ENCODE data around the gene SNCG.
A peak's percentile ranks its signal among the peaks of the same experiment; 100 is the strongest.

The SNCG gene

DNA sequence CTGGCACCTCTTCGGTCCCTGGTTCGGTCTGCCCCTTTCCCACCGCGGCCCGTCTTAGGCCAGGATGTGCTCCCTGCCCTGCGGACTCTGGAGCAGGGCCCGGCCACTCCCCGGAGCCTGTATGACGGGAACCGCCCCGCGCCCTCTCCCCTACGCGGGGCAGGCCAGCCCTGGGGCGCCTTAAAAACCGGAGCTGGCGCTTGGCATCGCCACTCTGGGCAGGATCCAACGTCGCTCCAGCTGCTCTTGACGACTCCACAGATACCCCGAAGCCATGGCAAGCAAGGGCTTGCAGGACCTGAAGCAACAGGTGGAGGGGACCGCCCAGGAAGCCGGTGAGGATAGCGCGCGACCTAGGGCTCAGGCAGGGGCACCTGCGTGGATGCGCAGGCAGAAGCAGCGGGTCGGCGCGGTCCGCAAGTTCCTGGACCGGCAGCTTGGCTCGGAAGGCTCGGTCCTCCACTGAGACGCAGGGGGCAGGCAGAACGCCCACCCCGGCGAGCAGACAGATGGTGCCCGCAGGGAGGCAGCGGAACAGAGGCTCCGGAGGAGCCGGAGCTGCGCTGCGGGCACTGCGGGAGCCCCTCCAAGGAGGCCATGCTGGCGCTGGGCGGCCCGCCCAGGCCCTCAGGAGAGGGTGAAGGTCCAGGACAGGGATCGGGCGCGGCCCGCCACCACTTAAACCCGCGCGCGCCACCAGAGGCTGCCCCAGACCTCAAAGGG, 10.0 kb downstream of the SNCG start, which contains the start of gene ADIRF:
Gene ADIRF, plus strand, starts transcription at position 212 of the 723 bp plus-strand sequence. Its CDS starts 63 bp downstream, at position 275.
- Histone ChIP-seq H3K36me3 (ENCODE audit: control insufficient read depth, insufficient read depth, low read length) (no peaks in the 10 kb centered on the region), H3K4me1 (ENCODE audit: control insufficient read depth, insufficient read depth, low read length, poor library complexity, severe bottlenecking) (peaks cover 39% of the 10 kb centered on the region), H3K27me3 (replicated peaks; ENCODE audit: control insufficient read depth, insufficient read depth, low read length, poor library complexity, severe bottlenecking) (no peaks in the 10 kb centered on the region), H3K9me3 (ENCODE audit: control insufficient read depth, low read length) (no peaks in the 10 kb centered on the region), H3K4me3 (ENCODE audit: insufficient read depth, low read depth, low read length, poor library complexity, severe bottlenecking) (peak within 1 kb of the TSS; percentile 4), H3K27ac (ENCODE audit: insufficient read depth, low read length, poor library complexity, severe bottlenecking) (no peak within 1 kb of the TSS)
- no peak for DNase-seq

DNA sequence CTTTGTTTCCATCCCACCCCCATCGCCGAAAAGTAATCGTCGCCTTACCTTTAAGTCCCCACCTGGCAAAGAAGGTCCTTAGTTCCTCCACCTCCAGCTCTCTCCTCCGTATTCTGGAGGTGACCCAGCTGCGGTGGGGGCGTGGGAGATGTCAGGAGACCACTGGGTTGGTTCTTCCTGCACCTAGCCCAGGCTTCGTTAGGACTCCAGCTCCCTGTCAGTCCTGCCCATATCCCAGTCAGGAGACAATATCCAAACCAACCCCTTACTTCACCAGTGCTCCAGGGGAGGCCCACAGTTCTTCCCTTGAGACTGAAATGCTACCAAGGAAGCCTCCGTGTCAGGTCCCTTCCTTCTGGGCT, 10.6 kb downstream of the SNCG start:
- no peak overlapping the region for H3K27ac ChIP-seq (ENCODE audit: insufficient read depth, low read length, poor library complexity, severe bottlenecking)
- H3K4me1 ChIP-seq (ENCODE audit: control insufficient read depth, insufficient read depth, low read length, poor library complexity, severe bottlenecking) = peaks cover 39% of the 10 kb centered on the region
- H3K9me3 ChIP-seq (ENCODE audit: control insufficient read depth, low read length) = no peaks in the 10 kb centered on the region
- H3K36me3 ChIP-seq (ENCODE audit: control insufficient read depth, insufficient read depth, low read length) = no peaks in the 10 kb centered on the region
- H3K27me3 ChIP-seq (replicated peaks; ENCODE audit: control insufficient read depth, insufficient read depth, low read length, poor library complexity, severe bottlenecking) = no peaks in the 10 kb centered on the region
- DNase-seq = no peak
- peak overlapping the region; percentile 4 for H3K4me3 ChIP-seq (ENCODE audit: insufficient read depth, low read depth, low read length, poor library complexity, severe bottlenecking)

DNA sequence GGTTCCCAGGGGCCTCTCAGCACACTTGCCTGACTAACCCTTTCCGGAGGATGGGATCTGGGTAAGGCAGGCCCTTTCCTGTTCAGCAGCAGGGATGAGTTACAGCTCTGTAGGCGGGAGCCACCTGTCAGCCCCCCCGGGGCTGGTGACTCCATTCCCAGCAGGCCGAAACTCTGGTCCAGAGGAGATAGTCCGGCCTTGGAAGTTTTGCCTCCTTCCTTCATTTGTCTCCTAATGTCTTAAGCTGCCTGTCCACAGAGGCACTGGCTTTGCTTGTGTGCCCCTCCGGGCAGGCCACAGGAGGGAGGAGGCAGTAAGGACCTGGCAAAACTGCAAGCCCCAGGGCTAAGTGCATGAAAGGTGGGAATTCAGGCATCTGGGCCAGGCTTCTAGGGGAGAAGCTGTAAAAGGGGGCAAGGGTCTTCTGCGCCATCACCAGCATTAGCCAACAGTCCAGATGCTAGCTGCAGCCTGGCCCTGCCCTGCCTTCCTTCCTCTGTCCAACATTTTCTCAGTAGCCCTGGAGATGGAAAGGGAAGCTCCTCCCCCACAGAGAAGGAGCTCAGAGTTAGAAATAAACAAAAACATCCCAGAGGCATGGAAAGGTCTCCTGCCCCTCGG, 11.1 kb downstream of the SNCG start:
- Histone ChIP-seq H3K27ac (ENCODE audit: insufficient read depth, low read length, poor library complexity, severe bottlenecking) (no peak overlapping the region), H3K36me3 (ENCODE audit: control insufficient read depth, insufficient read depth, low read length) (no peaks in the 10 kb centered on the region), H3K4me3 (ENCODE audit: insufficient read depth, low read depth, low read length, poor library complexity, severe bottlenecking) (no peak overlapping the region), H3K27me3 (replicated peaks; ENCODE audit: control insufficient read depth, insufficient read depth, low read length, poor library complexity, severe bottlenecking) (no peaks in the 10 kb centered on the region), H3K9me3 (ENCODE audit: control insufficient read depth, low read length) (no peaks in the 10 kb centered on the region), H3K4me1 (ENCODE audit: control insufficient read depth, insufficient read depth, low read length, poor library complexity, severe bottlenecking) (peaks cover 39% of the 10 kb centered on the region)
- DNase-seq = no peak

DNA sequence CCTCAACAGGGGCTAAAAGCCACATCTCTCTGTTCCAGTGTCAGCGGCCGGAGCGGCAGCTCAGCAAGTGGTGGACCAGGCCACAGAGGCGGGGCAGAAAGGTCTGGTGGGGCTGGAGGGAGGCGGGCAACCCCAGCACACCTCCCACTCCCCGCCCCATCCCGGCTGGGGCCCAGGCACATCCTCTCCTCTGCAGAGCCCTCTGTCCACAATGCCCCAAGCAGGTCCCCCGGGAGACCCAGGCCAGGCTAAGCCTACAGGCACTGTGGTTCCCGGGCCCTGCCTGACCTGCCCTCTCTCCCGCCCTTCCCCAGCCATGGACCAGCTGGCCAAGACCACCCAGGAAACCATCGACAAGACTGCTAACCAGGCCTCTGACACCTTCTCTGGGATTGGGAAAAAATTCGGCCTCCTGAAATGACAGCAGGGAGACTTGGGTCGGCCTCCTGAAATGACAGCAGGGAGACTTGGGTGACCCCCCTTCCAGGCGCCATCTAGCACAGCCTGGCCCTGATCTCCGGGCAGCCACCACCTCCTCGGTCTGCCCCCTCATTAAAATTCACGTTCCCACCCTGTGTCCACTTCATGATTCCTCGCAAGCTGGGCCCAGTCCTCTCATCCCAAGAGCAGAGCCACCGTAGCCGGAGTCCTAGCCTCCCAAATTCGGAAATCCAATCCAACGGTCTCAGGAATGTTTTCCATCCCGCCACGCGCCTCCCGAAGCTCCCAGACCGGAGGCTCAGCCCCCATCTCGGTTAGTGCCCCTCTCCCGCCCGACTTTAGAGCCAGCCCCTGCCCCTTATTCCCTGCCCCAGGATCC, 12.0 kb downstream of the SNCG start:
- peaks cover 39% of the 10 kb centered on the region for H3K4me1 ChIP-seq (ENCODE audit: control insufficient read depth, insufficient read depth, low read length, poor library complexity, severe bottlenecking)
- H3K9me3 ChIP-seq (ENCODE audit: control insufficient read depth, low read length) = no peaks in the 10 kb centered on the region
- peak overlapping the region; percentile 57 for H3K4me3 ChIP-seq (ENCODE audit: insufficient read depth, low read depth, low read length, poor library complexity, severe bottlenecking)
- no peaks in the 10 kb centered on the region for H3K36me3 ChIP-seq (ENCODE audit: control insufficient read depth, insufficient read depth, low read length)
- DNase-seq = no peak
- no peaks in the 10 kb centered on the region for H3K27me3 ChIP-seq (replicated peaks; ENCODE audit: control insufficient read depth, insufficient read depth, low read length, poor library complexity, severe bottlenecking)
- peak overlapping the region; percentile 90 for H3K27ac ChIP-seq (ENCODE audit: insufficient read depth, low read length, poor library complexity, severe bottlenecking)

DNA sequence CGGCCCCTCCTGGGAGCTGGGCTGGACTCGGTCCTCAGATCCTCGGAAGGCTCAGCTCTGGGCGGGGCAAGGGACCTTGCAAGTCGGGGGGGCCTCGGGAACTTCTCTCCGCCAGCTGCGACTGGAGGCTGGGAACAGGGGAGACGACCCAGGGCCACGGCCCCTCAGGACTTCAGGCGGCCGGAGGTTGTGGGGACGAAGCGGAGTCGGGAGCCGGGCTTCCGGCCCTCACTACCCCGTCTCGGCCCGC, 12.5 kb downstream of the SNCG start:
- H3K4me1 ChIP-seq (ENCODE audit: control insufficient read depth, insufficient read depth, low read length, poor library complexity, severe bottlenecking) = peaks cover 39% of the 10 kb centered on the region

DNA sequence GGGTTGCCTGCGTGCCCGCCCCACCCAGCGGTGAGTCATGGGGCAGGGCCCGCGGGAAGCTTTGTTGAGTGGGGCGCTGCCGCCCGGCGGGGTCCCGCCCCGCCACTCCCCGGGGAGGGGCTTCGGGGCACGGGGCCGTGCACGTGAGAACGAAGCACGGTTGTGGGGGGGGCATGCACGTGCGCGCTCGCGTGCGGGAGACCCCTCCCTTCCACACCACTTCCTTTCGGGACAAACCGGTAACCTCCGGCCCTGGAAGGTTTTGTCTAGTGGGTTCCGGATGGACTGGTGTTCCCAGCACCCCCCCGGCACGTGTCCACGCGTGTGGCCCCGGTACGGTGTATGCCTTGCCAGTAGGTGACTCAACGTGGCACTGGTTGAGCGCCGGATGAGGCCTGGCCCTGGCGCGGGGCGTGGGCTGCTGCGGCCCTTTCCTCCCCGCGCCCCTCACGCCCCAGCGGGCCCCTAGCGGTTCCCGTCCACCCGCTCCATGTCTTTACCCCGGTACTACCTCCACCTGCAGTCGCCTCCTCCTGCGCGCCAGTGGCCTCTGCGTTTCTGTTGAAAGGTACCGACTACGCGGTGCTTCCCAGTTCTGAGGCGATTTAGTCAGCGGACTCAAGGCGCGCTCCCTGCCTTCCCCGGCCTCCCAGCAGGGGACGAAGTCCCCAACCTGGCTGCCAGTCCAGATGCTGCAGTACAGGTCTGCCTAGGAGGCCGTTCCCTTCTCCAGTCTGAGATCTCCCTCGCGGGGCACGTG, 13.0 kb downstream of the SNCG start:
- peaks cover 37% of the 10 kb centered on the region for H3K4me1 ChIP-seq (ENCODE audit: control insufficient read depth, insufficient read depth, low read length, poor library complexity, severe bottlenecking)
- no peaks in the 10 kb centered on the region for H3K36me3 ChIP-seq (ENCODE audit: control insufficient read depth, insufficient read depth, low read length)
- H3K27me3 ChIP-seq (replicated peaks; ENCODE audit: control insufficient read depth, insufficient read depth, low read length, poor library complexity, severe bottlenecking) = no peaks in the 10 kb centered on the region
- DNase-seq = peak; percentile 88 to 92 (median 90)
- H3K4me3 ChIP-seq (ENCODE audit: insufficient read depth, low read depth, low read length, poor library complexity, severe bottlenecking) = peak overlapping the region; percentile 57
- H3K27ac ChIP-seq (ENCODE audit: insufficient read depth, low read length, poor library complexity, severe bottlenecking) = peak overlapping the region; percentile 90
- H3K9me3 ChIP-seq (ENCODE audit: control insufficient read depth, low read length) = no peaks in the 10 kb centered on the region

More for the DNA sequence above, 12.5 kb downstream of the SNCG start:
- no peaks in the 10 kb centered on the region for H3K27me3 ChIP-seq (replicated peaks; ENCODE audit: control insufficient read depth, insufficient read depth, low read length, poor library complexity, severe bottlenecking)
- peak overlapping the region; percentile 57 for H3K4me3 ChIP-seq (ENCODE audit: insufficient read depth, low read depth, low read length, poor library complexity, severe bottlenecking)
- no peak for DNase-seq
- no peaks in the 10 kb centered on the region for H3K36me3 ChIP-seq (ENCODE audit: control insufficient read depth, insufficient read depth, low read length)
- no peaks in the 10 kb centered on the region for H3K9me3 ChIP-seq (ENCODE audit: control insufficient read depth, low read length)
- H3K27ac ChIP-seq (ENCODE audit: insufficient read depth, low read length, poor library complexity, severe bottlenecking) = peak overlapping the region; percentile 90

DNA sequence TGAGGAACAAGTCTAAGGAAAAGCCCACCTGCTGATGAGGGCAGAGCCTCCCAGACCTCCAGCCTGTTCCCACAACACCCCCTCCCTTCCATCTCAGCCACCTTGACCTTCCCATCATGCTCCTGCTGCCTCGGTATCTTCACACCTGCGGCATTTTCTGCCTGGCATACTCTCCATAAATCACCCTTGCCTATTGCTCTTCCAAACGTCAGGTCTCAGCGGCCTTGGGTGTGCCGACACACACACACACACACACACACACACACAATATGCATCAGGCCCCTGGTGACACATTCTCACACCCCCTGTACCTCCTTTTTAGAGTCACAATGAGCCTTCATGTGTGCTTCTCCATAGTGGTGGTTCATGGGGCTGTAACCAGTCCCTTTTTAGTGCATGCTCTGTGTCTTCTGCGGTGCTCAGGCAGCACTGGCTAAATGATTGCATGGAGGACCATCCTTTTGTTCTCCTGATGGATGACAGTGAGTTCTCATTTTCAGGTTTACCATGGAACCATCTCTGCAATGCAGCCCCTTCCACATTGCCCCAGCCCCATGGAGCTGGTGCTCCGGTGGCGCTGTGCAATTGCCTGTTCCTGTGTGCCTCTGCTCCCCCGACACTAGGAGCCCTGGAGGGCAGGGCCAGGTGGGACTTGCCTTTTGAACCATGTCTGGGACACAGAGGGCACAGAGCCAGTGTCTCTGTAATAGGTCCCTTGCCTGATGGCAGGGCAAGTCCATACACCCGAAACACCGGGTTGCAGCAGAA, 14.4 kb downstream of the SNCG start:
- no peak for DNase-seq
- Histone ChIP-seq H3K36me3 (ENCODE audit: control insufficient read depth, insufficient read depth, low read length) (no peaks in the 10 kb centered on the region), H3K4me3 (ENCODE audit: insufficient read depth, low read depth, low read length, poor library complexity, severe bottlenecking) (no peak overlapping the region), H3K27ac (ENCODE audit: insufficient read depth, low read length, poor library complexity, severe bottlenecking) (no peak overlapping the region), H3K27me3 (replicated peaks; ENCODE audit: control insufficient read depth, insufficient read depth, low read length, poor library complexity, severe bottlenecking) (no peaks in the 10 kb centered on the region), H3K4me1 (ENCODE audit: control insufficient read depth, insufficient read depth, low read length, poor library complexity, severe bottlenecking) (peaks cover 32% of the 10 kb centered on the region), H3K9me3 (ENCODE audit: control insufficient read depth, low read length) (no peaks in the 10 kb centered on the region)

DNA sequence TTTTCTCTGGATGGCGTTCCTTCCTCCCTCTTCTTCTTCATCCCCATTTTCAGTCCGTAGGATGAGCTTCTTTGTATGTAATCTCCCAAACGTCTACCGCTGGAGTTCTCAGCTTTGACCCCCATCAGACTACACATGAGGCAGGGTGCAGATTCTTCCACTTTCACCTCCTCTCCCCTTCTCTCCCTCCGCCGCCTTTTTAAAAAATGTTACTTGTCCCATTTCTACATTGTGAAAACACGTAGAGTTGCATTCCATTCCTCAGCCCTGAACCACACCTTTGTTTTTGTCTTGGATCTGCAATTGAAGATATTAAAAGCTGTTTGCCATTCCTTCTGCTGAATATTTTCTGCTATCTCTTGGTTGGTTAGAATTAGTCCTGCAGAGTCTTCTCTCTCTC, 16.1 kb downstream of the SNCG start:
- H3K4me1 ChIP-seq (ENCODE audit: control insufficient read depth, insufficient read depth, low read length, poor library complexity, severe bottlenecking) = peaks cover 18% of the 10 kb centered on the region
- no peak for DNase-seq
- H3K27ac ChIP-seq (ENCODE audit: insufficient read depth, low read length, poor library complexity, severe bottlenecking) = no peak overlapping the region
- no peaks in the 10 kb centered on the region for H3K36me3 ChIP-seq (ENCODE audit: control insufficient read depth, insufficient read depth, low read length)
- H3K9me3 ChIP-seq (ENCODE audit: control insufficient read depth, low read length) = no peaks in the 10 kb centered on the region
- H3K27me3 ChIP-seq (replicated peaks; ENCODE audit: control insufficient read depth, insufficient read depth, low read length, poor library complexity, severe bottlenecking) = no peaks in the 10 kb centered on the region
- H3K4me3 ChIP-seq (ENCODE audit: insufficient read depth, low read depth, low read length, poor library complexity, severe bottlenecking) = no peak overlapping the region

DNA sequence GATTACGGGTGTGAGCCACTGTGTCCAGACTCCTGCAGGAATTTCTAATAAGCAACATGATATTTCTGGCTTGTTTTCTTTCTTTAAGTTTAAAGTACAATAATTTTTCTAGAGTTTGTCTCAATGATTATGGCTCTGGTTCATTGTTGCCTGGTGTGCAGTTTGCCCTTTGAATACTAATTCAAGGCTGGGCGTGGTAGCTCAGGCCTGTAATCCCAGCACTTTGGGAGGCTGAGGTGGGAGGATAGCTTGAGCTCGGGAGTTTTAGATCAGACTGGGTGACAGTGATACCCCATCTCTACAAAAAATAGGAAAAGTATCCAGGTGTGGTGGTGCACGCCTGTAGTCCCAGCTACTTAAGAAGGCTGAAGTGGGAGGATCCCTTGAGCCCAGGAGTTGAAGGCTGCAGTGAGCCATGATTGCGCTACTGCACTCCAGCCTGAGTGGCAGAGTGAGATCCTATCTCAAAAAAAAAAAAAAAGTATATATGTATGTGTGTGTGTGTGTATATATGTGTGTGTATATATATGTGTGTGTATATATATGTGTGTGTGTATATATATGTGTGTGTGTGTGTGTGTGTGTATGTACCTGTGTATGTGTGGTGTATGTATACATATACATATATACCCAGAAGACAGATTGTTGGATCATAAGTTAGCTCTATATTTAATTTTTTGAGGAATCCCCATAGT, 18.1 kb downstream of the SNCG start:
- Histone ChIP-seq H3K4me3 (ENCODE audit: insufficient read depth, low read depth, low read length, poor library complexity, severe bottlenecking) (no peak overlapping the region), H3K36me3 (ENCODE audit: control insufficient read depth, insufficient read depth, low read length) (no peaks in the 10 kb centered on the region), H3K9me3 (ENCODE audit: control insufficient read depth, low read length) (no peaks in the 10 kb centered on the region), H3K27ac (ENCODE audit: insufficient read depth, low read length, poor library complexity, severe bottlenecking) (no peak overlapping the region), H3K4me1 (ENCODE audit: control insufficient read depth, insufficient read depth, low read length, poor library complexity, severe bottlenecking) (peaks cover 4% of the 10 kb centered on the region), H3K27me3 (replicated peaks; ENCODE audit: control insufficient read depth, insufficient read depth, low read length, poor library complexity, severe bottlenecking) (no peaks in the 10 kb centered on the region)
- DNase-seq = no peak
